ENCODE results near the gene SMIM10. TPM values are rescaled to one million over a fixed set of nuclear protein-coding genes. Genes with fewer than 3 reads are reported as not detected.
A peak's percentile ranks its signal among the peaks of the same experiment; 100 is the strongest.
"Not testable (repeated sequence)": the region's sequence is repeated elsewhere in the genome, so short reads cannot be mapped to it uniquely, and the experiment has no call there.

SMIM10 gene
- total RNA-seq, 2 experiments from 2014 or later: 0.79 to 1.0 TPM

DNA sequence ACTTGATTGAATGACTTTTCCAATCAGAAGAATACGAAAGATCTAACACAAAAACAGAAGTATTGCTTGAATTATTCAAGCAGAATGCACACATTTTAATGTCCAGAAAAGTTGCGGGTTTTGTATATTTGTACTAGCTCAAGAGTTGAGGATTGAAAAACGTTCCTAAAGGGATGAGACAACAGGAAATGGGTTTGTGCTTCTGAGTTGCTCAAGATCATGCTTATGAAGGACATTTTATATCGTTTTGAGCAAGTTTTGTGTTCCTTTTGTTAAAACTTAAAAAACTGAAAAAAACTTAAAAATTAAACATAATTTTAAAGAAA, 353 bp upstream of the SMIM10 start:
- Mint-ChIP-seq H3K4me3 (peak overlapping the region; percentile 26), H3K36me3 (ENCODE audit: low read depth) (no peaks in the 10 kb centered on the region), H3K27me3 (ENCODE audit: low read depth) (peaks cover 16% of the 10 kb centered on the region), H3K27ac (no peak overlapping the region), H3K4me1 (ENCODE audit: low read depth) (peaks cover 16% of the 10 kb centered on the region), H3K9me3 (no peaks in the 10 kb centered on the region)
- no peak for DNase-seq
- intact Hi-C loops (cut with micrococcal nuclease): no loop called here
- CTCF ChIA-PET: interaction anchor here (0.6 to 1.0 kb wide), 2 partner anchors 9 to 51 kb away, joined by 3 to 4 read pairs; no protein-coding TSS in a partner anchor

DNA sequence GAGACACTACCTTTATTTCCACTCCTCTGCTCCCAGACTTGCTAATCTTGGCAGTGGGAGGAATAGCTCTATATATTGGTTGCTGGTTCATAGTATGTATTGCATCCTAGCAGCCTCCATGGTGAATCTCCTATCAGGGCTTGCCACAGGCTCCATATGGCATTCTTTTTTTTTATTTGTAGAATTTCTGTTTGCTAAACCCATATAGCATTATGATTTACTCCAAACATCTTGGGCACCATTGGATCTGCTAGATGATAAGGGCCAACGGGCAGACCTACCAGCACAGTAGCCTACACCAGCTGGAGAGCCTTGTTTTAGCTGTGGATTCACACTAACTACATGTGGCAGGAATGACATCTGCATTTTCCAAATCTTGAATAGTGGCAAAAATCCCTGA, 6.9 kb downstream of the SMIM10 start:
- no peaks in the 10 kb centered on the region for H3K4me1 Mint-ChIP-seq (ENCODE audit: low read depth)
- no peaks in the 10 kb centered on the region for H3K9me3 Mint-ChIP-seq

DNA sequence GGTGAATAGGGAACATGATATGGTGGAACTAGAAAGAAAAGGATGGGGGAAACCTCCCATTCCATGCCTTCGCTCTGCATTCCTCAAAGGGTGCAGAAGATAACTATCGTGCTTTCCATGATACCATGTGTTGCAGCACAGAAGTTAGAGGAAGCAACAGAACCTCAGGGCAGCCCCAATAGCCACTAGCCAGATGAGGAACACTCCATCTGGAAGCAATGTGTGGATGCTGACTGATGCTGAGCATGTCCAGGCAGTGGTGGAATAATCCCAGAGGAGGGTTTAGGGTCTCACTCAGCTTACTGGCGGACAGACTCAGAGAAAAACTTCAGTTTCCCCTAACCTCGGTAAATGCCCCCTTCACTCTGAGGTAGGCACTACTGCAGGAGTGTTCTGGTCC, 7.5 kb downstream of the SMIM10 start:
- intact Hi-C loops (cut with micrococcal nuclease): no loop called here
- no peaks in the 10 kb centered on the region for H3K27me3 Mint-ChIP-seq (ENCODE audit: low read depth)
- CTCF ChIA-PET: no interaction called here

More for the DNA sequence above, 6.9 kb downstream of the SMIM10 start:
- H3K27me3 Mint-ChIP-seq (ENCODE audit: low read depth): no peaks in the 10 kb centered on the region
- DNase-seq: no peak
- H3K4me3 Mint-ChIP-seq: no peak overlapping the region
- intact Hi-C loops (cut with micrococcal nuclease): no loop called here
- no peak overlapping the region for H3K27ac Mint-ChIP-seq
- H3K36me3 Mint-ChIP-seq (ENCODE audit: low read depth): no peaks in the 10 kb centered on the region
- CTCF ChIA-PET: interaction anchor here (0.7 kb wide), 1 partner anchor 10 kb away, joined by 6 read pairs; no protein-coding TSS in a partner anchor

DNA sequence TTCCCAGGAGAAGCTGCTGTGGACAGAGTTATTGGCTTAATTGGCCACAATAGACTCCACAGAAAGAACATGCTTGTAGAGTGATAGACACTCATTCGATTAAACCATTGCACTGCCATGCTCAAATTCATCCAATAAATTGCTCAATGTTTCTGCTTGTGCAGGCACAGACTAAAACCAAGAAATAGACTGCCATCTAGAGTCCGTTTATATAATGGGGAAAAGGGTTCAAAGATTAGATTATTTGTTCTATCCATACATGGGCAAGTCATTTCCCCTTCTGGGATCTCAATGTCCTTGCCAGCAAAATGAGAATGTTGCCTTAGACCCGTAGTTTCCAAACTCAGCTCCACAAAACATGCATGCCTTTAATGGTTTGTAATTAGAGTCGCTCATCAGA, 8.7 kb downstream of the SMIM10 start:
- H3K9me3 Mint-ChIP-seq: no peaks in the 10 kb centered on the region
- CTCF ChIA-PET: interaction anchor here (0.9 kb wide), 1 partner anchor 9 kb away, joined by 3 read pairs; the partner anchor contains the start of gene SMIM10
- H3K4me1 Mint-ChIP-seq (ENCODE audit: low read depth): peaks cover 5% of the 10 kb centered on the region
- H3K27me3 Mint-ChIP-seq (ENCODE audit: low read depth): no peaks in the 10 kb centered on the region
- H3K4me3 Mint-ChIP-seq: no peak overlapping the region
- DNase-seq: no peak
- H3K27ac Mint-ChIP-seq: no peak overlapping the region
- intact Hi-C loops (cut with micrococcal nuclease): loop anchor here (1.0 kb wide), 3 partner anchors 34 to 515 kb away; no protein-coding TSS in a partner anchor
- no peaks in the 10 kb centered on the region for H3K36me3 Mint-ChIP-seq (ENCODE audit: low read depth)

More for the DNA sequence above, 7.5 kb downstream of the SMIM10 start:
- Mint-ChIP-seq H3K9me3 (no peaks in the 10 kb centered on the region), H3K27ac (no peak overlapping the region), H3K4me3 (no peak overlapping the region), H3K36me3 (ENCODE audit: low read depth) (no peaks in the 10 kb centered on the region), H3K4me1 (ENCODE audit: low read depth) (no peaks in the 10 kb centered on the region)
- DNase-seq: no peak

DNA sequence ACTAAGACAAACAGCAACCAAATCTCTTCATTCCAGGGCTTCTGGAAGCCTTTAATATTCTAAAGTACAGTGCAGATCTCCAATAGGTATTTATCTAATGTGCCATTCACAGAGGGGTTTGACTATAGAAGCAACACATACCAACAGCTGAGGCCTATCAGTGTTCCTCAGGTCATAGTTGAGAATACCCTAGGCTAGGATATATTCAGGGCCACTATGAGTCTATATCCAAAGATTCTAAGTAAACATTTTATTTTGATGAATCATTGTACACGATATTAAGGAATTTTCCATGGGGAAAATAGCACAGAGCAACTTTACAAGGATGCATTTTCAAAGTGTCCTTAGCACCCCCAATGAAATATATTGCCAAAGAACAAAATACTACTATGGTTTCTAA, 9.7 kb downstream of the SMIM10 start:
- Mint-ChIP-seq H3K36me3 (ENCODE audit: low read depth) (no peaks in the 10 kb centered on the region), H3K27me3 (ENCODE audit: low read depth) (no peaks in the 10 kb centered on the region), H3K4me3 (no peak overlapping the region), H3K4me1 (ENCODE audit: low read depth) (peaks cover 8% of the 10 kb centered on the region), H3K27ac (no peak overlapping the region), H3K9me3 (no peaks in the 10 kb centered on the region)
- DNase-seq: no peak
- CTCF ChIA-PET: no interaction called here
- intact Hi-C loops (cut with micrococcal nuclease): no loop called here

DNA sequence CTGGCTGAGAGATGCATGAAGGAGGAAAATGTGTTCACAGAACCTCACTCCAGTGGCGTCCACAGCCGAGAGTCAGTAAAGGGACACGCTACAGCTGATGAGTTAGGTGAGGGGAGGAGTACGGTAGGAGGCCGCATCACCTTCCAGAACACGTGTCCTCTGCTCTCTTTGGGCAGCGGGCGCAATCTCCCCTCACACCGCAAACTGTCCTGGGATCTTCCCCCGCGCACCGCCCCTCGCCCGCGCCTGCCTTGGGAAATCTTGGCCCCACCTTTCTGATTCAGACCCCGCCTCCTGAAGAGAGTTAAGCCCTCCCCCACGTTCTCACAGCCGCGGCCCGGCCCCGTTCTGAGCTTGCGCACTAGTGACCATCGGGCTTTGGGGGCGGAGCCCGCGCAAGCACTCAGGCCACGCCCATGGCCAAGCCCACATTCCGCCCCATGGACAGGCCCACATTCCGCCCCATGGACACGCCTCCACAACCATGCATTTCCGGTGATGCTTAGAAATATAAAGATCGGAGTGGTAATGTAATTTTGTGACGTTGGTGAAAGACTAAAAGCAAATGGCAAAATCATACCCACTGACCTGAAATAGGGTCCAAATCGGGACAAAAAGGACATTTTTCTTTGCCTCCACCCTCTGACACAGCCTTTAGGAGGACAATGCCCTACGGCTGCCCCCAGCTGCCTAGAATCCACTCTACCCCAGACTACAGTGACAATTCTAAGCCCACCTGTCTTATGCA, 13.3 kb downstream of the SMIM10 start:
- H3K27ac Mint-ChIP-seq: no peak overlapping the region
- H3K9me3 Mint-ChIP-seq: no peaks in the 10 kb centered on the region
- peaks cover 8% of the 10 kb centered on the region for H3K4me1 Mint-ChIP-seq (ENCODE audit: low read depth)
- peak; percentile 93 for DNase-seq
- intact Hi-C loops (cut with micrococcal nuclease): loop anchor here (1.0 to 2.0 kb wide), 3 partner anchors 18 to 517 kb away; partner anchors contain the start of genes INTS6L, RTL8A and RTL8B
- H3K36me3 Mint-ChIP-seq (ENCODE audit: low read depth): no peaks in the 10 kb centered on the region
- H3K27me3 Mint-ChIP-seq (ENCODE audit: low read depth): no peaks in the 10 kb centered on the region
- CTCF ChIA-PET: no interaction called here
- H3K4me3 Mint-ChIP-seq: peak overlapping the region; percentile 84

DNA sequence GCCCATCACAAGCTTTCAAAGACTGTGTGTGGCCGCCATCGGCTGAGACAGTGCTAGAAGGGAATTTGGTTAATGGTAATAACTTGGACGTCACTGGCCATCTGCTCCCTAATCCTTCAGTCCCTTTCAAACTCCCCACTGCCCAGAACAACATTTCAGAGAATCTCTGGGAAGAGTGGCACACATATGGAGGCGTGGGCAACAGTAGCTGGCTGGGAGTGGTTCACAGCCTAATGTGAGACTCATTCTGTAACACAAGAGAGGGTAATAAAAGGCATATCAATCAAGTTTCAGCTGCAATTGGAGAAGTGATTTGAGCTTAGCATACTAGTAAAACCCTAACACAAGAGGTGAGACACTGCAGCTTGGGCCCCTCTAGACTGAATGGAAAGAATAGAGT, 15.4 kb downstream of the SMIM10 start:
- Mint-ChIP-seq H3K9me3 (no peaks in the 10 kb centered on the region), H3K27ac (no peak overlapping the region), H3K4me1 (ENCODE audit: low read depth) (peaks cover 8% of the 10 kb centered on the region), H3K36me3 (ENCODE audit: low read depth) (no peaks in the 10 kb centered on the region), H3K4me3 (no peak overlapping the region), H3K27me3 (ENCODE audit: low read depth) (no peaks in the 10 kb centered on the region)
- CTCF ChIA-PET: no interaction called here
- DNase-seq: no peak
- intact Hi-C loops (cut with micrococcal nuclease): no loop called here

DNA sequence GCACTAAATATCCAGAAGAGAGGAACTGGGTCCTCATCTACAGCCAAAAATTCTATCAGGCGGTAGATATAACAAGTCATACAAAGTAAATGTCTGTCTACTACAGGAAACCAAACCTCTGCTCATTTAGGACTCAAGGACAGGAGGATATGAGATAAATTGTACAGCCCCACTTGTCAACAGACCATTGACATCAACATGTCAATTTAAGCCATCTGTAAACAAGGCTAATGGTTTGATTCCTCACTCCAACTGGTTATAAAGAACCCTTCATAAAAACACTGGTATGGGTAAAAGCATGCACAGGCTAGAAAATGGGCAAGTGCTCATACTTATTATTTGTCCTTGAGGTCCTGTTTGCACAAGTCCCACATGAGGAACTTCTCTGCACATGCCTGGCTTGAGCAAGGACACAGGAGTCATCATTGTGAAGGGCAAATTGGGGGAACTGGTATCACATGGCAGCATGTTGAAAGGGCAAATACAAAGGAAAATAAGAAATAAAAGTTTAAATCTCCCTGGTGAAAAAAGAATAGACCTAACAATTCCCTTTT, 18.3 kb downstream of the SMIM10 start:
- Mint-ChIP-seq H3K27ac (no peak overlapping the region), H3K9me3 (no peaks in the 10 kb centered on the region), H3K27me3 (ENCODE audit: low read depth) (no peaks in the 10 kb centered on the region), H3K4me3 (no peak overlapping the region), H3K36me3 (ENCODE audit: low read depth) (no peaks in the 10 kb centered on the region), H3K4me1 (ENCODE audit: low read depth) (peaks cover 3% of the 10 kb centered on the region)
- DNase-seq: no peak
- intact Hi-C loops (cut with micrococcal nuclease): no loop called here
- CTCF ChIA-PET: no interaction called here

DNA sequence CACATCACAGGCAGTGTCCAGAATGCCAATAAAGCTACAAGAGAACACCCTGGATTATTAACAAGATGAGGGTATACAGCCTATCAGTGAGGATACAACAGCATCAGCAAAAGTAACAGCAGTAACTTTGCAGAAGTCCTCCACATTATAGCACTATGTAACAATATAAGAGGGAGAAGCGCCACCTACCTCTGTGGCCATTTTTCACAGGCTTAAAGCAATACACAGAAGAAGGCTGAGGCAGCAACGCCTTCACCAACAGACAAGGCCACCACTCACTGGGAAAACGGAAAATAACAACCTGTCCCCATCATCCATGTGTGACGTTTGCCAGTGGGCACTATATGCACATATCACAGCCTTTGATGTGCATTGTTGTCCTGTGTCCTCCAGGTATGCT, 19.0 kb downstream of the SMIM10 start:
- Mint-ChIP-seq H3K27me3 (ENCODE audit: low read depth) (no peaks in the 10 kb centered on the region), H3K36me3 (ENCODE audit: low read depth) (no peaks in the 10 kb centered on the region), H3K9me3 (no peaks in the 10 kb centered on the region), H3K4me3 (no peak overlapping the region), H3K27ac (no peak overlapping the region), H3K4me1 (ENCODE audit: low read depth) (no peaks in the 10 kb centered on the region)
- DNase-seq: no peak
- intact Hi-C loops (cut with micrococcal nuclease): no loop called here
- CTCF ChIA-PET: no interaction called here

DNA sequence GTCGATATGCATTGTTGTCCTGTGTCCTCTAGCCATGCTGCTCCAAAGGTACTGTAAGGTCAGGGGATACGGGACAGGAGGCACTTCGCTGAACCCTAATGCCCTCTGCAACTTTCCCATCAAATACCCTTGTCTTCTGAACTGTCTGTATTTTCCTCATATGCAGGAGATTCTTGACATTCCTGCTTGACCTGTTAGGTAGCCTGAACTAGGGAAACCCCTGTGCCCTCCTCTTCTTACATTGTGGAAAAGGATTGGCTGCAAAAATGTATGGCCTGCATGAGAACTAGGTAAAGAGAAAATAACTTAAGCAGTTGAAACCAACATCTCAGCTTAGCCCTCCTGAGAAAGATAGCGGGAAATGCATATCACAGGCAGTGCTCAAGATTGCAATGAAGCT, 20.1 kb downstream of the SMIM10 start:
- Mint-ChIP-seq H3K9me3 (no peaks in the 10 kb centered on the region), H3K27me3 (ENCODE audit: low read depth) (no peaks in the 10 kb centered on the region), H3K4me3 (no peak overlapping the region), H3K36me3 (ENCODE audit: low read depth) (no peaks in the 10 kb centered on the region), H3K4me1 (ENCODE audit: low read depth) (no peaks in the 10 kb centered on the region), H3K27ac (no peak overlapping the region)
- CTCF ChIA-PET: no interaction called here
- intact Hi-C loops (cut with micrococcal nuclease): no loop called here
- DNase-seq: no peak

DNA sequence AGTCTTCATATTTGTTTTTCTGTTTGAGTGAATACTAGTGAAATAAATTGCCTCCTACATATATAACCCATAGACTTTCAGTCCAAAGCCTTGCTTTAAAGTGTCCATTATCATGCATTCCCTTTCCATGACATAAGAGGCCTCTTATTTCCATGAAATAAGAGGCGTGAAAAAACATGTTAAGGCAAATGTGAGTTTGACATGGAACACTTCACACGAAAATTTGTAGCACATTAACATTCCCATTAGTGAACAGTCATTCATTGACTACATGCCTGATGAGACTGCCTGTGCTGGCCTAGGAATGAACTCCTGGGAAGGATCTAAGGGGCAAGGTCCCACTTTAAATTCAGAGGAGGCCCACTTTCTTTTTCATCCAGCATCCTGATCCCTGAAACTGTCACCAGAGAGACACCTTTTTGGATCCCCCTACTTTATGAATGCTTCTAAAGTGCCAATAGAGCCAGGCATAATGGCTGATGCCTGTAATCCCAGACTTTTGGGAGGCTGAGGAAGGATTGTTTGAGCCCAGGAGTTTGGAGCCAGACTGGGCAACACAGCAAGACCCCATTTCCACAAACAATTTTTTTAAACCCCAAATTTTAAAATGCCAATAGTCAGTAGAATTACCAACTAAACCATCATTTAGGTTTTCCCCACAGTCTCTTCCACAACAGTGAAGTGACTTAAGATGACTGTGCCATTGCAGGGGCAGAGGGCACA, 24.9 kb downstream of the SMIM10 start:
- H3K4me1 Mint-ChIP-seq (ENCODE audit: low read depth): no peaks in the 10 kb centered on the region
- no peaks in the 10 kb centered on the region for H3K27me3 Mint-ChIP-seq (ENCODE audit: low read depth)
- no peak overlapping the region for H3K27ac Mint-ChIP-seq
- CTCF ChIA-PET: no interaction called here
- no peak overlapping the region for H3K4me3 Mint-ChIP-seq
- no peaks in the 10 kb centered on the region for H3K36me3 Mint-ChIP-seq (ENCODE audit: low read depth)
- no peaks in the 10 kb centered on the region for H3K9me3 Mint-ChIP-seq
- intact Hi-C loops (cut with micrococcal nuclease): no loop called here
- no peak for DNase-seq

DNA sequence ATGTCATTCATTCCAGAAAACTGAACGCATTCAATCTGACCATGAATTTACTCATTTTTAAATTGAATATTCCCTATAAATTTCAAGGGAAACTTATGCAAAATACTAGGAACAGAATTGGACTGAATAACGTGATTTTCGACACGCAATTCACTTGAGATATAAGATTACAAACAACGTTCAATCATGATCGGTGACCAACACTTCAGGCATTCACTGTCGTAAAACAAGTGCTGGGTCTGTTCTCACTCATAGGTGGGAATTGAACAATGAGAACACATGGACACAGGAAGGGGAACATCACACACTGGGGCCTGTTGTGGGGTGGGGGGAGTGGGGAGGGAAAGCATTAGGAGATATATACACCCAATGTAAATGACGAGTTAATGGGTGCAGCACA, 29.1 kb downstream of the SMIM10 start:
- intact Hi-C loops (cut with micrococcal nuclease): loop anchor here (5.0 kb wide), 1 partner anchor 67 kb away; no protein-coding TSS in a partner anchor
- CTCF ChIA-PET; DNase-seq; H3K27me3 Mint-ChIP-seq (ENCODE audit: low read depth); H3K27ac Mint-ChIP-seq; H3K4me3 Mint-ChIP-seq; H3K9me3 Mint-ChIP-seq; H3K36me3 Mint-ChIP-seq (ENCODE audit: low read depth): not testable (repeated sequence)
- H3K4me1 Mint-ChIP-seq (ENCODE audit: low read depth): peaks cover 14% of the 10 kb centered on the region

Measured in activated naive CD4-positive, alpha-beta T cell treated with anti-CD3 and anti-CD28 coated beads for 36 hours (primary cell).